DND-41 (cell line): ENCODE data around the gene GARNL3.

Experiments used
- EZH2 ChIP-seq: IDR thresholded peaks from 3 replicates; pipeline ENCODE4 v1.6.1; 2012; ENCODE audit warnings: borderline replicate concordance, low read depth, mild to moderate bottlenecking, moderate library complexity, low read length, inconsistent platforms; ENCODE audit not compliant: severe bottlenecking
- TF ChIP-seq, protein P1 (sequence below): IDR thresholded peaks from 2 replicates; pipeline ENCODE4 v1.5.1; 2012; ENCODE audit warnings: borderline replicate concordance, low read length, moderate library complexity, mild to moderate bottlenecking; ENCODE audit not compliant: poor library complexity, severe bottlenecking; ENCODE audit errors: extremely low read depth

DNA sequence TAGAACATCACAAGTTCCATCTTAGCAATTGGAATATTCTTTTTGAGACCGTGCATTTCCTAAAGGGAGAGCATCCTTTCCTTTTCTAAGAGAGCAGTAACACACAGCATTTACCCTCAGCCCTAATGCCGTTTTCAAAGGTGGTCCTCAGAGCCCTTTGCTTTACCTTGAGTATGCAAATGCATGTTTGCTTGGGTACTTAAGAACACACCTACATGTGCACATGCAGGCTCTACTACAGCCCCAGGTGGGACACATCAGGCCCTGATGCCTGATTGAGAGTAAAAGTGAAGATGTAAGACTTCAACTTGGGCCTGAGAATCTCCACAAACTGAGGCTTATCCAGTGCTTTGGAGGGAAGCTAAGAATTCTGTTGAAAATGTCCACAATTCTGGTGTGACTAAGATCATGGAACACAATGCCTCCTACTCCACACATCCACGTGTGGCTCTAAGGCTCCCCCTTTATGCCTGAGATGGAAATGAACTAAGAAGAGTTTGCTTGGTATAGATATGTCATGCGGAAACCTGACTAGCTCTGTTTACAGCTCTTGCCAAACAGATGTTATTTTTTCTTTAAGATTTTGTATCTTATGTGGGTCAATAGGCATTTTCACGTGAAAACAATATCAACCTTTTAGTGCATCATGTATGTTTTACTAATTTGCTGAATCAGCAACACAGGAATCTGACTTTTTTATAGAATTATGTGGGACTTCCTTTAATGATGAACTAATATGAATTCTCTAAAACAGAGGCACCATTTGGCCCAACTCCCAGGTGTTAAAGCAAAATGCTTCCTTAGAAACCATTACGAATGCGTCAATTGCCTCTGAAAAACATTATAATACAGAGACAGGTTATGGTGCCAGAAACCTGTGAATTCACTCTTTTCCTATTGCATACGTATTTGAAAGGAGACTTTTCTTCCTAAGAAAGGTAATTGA, 83.5 kb downstream of the GARNL3 start:
- TF ChIP-seq, protein P1, sequence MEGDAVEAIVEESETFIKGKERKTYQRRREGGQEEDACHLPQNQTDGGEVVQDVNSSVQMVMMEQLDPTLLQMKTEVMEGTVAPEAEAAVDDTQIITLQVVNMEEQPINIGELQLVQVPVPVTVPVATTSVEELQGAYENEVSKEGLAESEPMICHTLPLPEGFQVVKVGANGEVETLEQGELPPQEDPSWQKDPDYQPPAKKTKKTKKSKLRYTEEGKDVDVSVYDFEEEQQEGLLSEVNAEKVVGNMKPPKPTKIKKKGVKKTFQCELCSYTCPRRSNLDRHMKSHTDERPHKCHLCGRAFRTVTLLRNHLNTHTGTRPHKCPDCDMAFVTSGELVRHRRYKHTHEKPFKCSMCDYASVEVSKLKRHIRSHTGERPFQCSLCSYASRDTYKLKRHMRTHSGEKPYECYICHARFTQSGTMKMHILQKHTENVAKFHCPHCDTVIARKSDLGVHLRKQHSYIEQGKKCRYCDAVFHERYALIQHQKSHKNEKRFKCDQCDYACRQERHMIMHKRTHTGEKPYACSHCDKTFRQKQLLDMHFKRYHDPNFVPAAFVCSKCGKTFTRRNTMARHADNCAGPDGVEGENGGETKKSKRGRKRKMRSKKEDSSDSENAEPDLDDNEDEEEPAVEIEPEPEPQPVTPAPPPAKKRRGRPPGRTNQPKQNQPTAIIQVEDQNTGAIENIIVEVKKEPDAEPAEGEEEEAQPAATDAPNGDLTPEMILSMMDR = no peak
- TF ChIP-seq EZH2 = no peak
